Placental pericyte (primary cell): Measurements from ENCODE around the gene GARNL3. TPM values are rescaled to one million over a fixed set of nuclear protein-coding genes. Genes with fewer than 3 reads are reported as not detected.

ENCODE experiments used
- total RNA-seq: library from RNA; depleted of rRNA; stranded (reverse); fragments of >200 nt; gene quantifications from 2 replicates; pipeline ENCODE4 v1.2.3, GENCODE V29; 2012

The GARNL3 gene, protein sequence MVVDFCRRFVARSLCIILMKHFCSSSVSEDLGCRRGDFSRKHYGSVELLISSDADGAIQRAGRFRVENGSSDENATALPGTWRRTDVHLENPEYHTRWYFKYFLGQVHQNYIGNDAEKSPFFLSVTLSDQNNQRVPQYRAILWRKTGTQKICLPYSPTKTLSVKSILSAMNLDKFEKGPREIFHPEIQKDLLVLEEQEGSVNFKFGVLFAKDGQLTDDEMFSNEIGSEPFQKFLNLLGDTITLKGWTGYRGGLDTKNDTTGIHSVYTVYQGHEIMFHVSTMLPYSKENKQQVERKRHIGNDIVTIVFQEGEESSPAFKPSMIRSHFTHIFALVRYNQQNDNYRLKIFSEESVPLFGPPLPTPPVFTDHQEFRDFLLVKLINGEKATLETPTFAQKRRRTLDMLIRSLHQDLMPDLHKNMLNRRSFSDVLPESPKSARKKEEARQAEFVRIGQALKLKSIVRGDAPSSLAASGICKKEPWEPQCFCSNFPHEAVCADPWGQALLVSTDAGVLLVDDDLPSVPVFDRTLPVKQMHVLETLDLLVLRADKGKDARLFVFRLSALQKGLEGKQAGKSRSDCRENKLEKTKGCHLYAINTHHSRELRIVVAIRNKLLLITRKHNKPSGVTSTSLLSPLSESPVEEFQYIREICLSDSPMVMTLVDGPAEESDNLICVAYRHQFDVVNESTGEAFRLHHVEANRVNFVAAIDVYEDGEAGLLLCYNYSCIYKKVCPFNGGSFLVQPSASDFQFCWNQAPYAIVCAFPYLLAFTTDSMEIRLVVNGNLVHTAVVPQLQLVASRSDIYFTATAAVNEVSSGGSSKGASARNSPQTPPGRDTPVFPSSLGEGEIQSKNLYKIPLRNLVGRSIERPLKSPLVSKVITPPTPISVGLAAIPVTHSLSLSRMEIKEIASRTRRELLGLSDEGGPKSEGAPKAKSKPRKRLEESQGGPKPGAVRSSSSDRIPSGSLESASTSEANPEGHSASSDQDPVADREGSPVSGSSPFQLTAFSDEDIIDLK
- total RNA-seq, result 0.14 and 1.3 TPM in 2 replicates

DNA sequence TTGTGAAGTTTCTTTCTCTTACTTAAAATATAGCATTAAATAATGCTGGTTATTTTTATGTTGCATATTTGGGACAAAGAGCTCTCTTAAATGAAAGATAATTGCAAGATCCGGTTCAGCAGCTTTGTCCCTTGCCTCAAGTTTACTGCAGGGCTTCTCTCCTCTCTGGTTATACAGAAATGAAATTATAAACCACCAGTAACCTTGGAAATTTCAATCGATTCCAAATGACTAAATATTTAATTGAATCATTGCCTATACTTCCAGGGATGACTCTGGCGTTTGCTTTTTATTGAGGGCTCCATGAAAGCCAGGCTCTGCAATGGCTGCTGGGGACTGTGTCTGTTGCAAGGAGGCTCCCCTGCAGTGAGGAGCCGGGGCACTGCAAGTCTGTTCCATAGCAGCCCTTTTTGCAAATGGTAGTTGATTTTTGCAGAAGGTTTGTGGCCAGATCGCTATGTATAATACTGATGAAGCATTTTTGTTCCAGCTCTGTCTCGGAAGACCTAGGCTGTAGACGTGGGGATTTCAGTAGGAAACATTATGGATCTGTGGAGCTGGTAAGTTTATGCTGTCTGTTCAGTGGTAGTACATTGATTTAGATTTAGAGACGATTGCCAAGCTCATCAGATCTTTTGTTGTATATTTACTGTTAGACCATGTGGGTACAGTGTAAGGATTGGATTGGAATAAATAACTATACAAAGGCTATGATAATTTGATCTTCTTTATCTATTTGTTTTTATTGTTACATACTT is at the start of gene GARNL3:
Gene GARNL3 (plus strand): TSS at position 313 of the 758 bp plus-strand sequence. CDS start 104 bp downstream, at position 417.

DNA sequence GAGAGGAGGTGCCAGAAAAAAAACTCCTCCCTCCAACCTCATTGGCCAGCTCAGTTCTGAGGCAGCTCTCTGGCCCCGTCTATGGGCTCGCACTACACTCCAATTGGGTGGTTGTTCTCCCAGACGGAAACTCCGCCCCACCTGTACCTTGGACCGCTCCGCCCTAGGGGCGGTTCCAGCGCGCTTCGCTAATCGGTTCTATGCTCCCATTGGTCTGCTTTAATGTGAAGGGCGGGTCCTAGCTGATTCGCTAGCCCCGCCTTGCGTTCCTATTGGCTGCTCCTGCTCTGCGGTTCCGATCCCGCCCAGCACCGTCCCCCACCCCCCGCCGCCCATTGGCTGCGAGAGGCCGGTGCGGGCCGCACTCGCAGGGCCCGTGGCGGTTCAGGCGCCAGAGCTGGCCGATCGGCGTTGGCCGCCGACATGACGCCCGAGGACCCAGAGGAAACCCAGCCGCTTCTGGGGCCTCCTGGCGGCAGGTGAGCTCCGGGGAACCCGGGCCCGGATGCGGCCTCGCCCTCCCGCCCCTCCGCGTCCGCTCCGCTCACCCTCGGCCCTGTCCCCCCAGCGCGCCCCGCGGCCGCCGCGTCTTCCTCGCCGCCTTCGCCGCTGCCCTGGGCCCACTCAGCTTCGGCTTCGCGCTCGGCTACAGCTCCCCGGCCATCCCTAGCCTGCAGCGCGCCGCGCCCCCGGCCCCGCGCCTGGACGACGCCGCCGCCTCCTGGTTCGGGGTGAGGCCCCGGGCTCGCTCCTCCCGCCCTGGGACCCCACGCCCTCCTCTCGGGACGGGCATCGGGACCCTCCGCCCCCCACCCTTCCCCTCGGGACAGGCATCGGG is 132.5 kb downstream of the GARNL3 start, which contains the start of gene SLC2A8:
Gene SLC2A8 (plus strand): TSS at position 362 of the 838 bp plus-strand sequence. CDS start 62 bp downstream, at position 424.

DNA sequence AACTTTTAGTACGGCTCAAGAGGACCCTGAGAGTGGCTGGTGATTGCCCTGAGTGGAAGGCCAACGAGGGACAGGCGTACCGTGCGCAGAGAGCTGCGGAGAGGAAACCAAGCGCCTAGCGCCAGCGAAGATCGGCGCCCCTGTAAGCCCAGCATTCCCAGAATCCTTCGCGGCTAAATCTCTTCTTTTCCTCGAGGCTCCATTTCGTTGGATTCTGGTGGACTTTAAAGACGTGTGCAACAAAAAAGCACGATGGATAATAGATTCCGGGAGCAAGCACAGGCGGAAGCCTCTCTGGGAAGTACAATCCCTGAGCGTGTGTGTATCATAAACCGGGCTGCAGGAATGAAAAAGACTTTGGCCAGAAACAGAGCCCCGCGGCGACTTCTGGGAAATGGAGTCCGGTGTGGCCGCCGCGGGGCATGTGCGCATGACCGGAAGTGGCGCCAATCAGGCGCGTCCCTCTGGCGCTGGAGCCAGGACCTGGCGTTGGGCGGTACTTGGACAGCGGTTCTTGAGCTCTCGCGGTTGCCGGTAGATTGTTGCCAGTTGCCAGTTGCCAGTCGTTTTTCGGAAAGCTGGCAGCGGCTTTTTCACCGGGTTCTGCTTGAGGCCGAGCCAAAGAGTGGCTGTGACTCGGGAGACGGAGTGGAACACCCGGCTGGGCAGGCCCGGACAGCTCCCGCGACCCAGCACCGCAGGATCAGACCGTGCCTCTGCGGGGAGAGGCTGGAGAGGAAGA is 159.5 kb downstream of the GARNL3 start, which contains the start of gene ZNF79:
Gene ZNF79 (plus strand): TSS at position 449 of the 742 bp plus-strand sequence. CDS start 406 bp downstream, outside the sequence.

Other genes starting within 250 kb of the GARNL3 start
- 21.2 and 71.6 TPM in 2 replicates for gene ANGPTL2, start 142.1 kb upstream of the GARNL3 start, total RNA-seq
- gene SLC2A8, start 132.4 kb downstream of the GARNL3 start, total RNA-seq, result 4.3 and 5.0 TPM in 2 replicates
- gene ZNF79, start 159.6 kb downstream of the GARNL3 start, total RNA-seq, result 14.4 and 17.2 TPM in 2 replicates
- 882 and 1,763 TPM in 2 replicates for gene RPL12, start 186.6 kb downstream of the GARNL3 start, total RNA-seq
- 10.9 and 14.2 TPM in 2 replicates for gene LRSAM1, start 186.7 kb downstream of the GARNL3 start, total RNA-seq